HS-5 (cell line): ENCODE data around the gene SEM1.
"Not testable (repeated sequence)": the region's sequence is repeated elsewhere in the genome, so short reads cannot be mapped to it uniquely, and the experiment has no call there.

ENCODE experiments used
- DNase-seq: peaks from one replicate; pipeline ENCODE4 v3.0.0-alpha.2; 2012; ENCODE audit warnings: low read depth

The SEM1 gene

DNA sequence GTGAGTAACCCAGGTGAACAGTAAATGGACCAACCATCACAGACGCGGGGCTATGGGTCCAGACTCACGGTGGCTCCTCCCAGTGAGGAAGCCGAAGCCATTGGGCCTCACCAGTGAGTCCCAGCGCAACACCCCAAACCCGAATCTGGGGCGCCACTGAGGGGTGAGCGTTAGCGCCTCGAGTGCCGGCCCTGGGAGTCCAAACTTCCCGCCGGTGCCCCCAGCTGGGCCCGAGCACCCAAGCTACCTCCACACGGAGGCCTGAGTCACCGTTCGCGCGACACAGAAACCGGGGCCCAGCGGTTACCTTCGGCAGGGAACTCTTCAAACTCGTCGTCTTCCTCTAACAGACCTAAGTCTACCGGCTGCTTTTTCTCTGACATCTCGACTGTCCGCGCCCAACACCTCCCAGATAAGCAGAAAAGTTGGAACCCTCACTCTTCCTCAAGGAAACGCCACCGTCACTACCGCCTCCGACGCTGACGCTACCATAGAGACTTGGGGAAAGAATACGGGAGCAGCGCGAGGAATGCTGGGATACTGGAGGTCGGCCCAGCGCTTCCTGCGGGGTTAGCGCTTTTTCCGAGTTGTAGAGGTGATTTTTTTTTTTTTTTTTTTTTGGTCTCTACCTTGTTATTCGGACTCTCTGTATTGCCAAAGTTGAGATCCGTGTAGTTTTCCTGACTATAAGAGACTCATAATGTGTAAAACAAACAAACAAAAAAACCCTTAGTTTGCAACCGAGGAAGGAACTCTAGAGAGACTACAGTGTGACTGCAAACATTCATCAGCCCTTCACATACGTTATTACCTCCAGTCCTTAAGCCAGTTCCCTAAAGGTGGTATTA lies at the start of gene SEM1:
Gene SEM1 (minus strand): TSS at position 466 of the 848 bp plus-strand sequence. CDS start 83 bp downstream, at position 383.
- peak; percentile 49 for DNase-seq

- not testable (repeated sequence) for DNase-seq
Observed at GRCh38 chr7:96757880-96758279, 48.2 kb upstream of the SEM1 start.

DNA sequence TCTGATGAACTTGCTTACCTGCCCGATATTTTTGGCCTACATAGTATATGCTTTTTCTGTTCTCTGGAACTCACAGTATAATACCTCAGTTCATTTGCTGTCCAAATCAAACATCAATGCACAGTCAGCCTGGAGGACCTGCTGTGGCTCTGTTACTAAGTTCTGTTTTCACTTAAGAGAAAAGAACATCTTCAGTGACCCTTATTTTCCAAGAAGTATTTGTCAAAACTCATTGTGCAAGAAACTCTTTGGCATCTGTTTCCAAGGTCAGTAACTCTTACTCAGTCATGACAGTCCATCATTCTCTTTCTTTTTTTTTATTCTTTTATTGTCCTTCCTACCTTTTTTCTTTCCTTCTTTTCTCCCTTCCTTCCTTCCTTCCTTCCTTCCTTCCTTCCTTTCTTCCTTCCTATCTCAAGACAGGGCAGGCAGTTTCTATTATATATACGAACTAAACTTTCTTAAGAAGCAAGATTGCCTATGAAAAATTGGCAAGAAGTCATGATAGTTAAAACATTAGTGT lies 37.8 kb upstream of the SEM1 start:
- no peak for DNase-seq

- DNase-seq: no peak
Observed at GRCh38 chr7:96740130-96740529, 30.5 kb upstream of the SEM1 start.

GRCh38 chr7:96739609-96740008 lies 30.0 kb upstream of the SEM1 start:
- DNase-seq: no peak

DNA sequence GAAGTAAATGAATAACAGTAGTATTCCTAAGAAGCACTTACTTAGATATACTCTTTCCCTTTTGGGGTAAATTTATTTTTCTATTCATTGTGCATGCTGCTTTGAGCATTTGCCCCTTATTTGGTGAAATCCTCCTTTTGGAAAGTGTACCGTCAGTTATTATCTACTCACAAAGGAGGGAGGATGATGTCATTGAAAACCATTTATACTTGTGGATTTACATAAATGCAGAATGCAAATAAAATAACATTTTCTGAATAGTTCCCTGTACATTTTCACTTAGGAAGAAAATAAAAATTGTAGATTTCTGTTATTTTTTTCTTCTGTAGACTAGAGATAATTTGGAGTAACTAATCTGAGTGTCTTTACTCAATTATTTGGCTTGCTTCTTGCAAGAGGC lies 29.5 kb upstream of the SEM1 start:
- DNase-seq: no peak

DNA sequence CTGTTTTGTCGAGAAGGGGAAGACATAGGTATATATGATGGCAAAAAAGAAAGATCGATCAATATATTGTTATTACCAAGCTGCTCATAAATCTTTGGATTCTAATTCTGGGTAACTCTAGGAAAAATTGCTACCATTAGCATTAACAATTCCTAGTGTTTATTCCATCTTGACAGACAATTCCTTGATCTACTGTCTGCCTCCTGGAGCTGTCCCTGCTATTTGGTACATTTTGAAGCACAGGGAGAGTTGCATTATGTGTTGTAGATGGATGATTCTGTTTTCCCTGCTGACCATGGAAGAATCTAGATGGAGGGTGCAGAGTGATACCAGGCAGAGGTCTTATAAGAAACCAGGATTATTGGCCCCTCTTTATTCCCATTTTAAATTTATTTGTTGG lies 29.1 kb upstream of the SEM1 start:
- DNase-seq: no peak

- no peak for DNase-seq
Observed at GRCh38 chr7:96737545-96738050, 28.0 kb upstream of the SEM1 start.

DNA sequence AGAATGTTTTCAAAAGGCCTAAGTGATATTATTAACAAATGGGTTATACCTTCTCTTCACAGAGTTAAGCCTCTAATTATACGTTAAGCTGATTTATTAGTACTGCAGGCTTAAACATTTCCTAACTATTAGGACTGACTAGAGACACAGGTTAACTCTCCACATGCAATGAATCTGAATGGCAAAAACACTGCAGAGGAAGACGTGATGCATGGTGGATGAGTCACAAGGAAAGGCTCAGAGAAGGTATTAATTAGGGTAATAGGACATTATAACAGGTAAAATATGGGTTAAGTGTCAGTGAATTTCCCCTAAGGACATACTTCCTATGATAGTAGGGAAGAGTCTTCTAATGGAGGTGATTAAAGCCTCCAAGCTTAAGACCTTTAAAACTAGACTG lies 24.7 kb upstream of the SEM1 start:
- DNase-seq: no peak

DNA sequence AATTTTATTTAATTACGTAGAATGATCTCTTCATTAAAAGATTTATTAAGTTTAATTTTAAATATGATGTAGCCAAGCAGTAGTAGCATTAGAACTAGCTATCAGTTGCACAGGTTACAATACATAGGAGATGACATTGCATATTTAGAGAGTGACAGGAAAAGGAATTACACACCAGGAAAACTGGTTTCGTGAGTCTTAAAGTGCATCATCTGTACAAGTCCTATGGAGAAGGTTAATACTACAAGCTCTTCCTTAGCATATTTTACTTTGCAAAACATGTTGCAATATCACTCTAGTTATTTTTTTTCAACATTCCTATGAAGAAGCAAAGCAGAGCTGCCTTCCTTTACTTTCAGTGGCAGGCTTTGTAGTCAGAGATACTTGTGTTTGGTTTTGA lies 20.2 kb upstream of the SEM1 start:
- DNase-seq: no peak

DNA sequence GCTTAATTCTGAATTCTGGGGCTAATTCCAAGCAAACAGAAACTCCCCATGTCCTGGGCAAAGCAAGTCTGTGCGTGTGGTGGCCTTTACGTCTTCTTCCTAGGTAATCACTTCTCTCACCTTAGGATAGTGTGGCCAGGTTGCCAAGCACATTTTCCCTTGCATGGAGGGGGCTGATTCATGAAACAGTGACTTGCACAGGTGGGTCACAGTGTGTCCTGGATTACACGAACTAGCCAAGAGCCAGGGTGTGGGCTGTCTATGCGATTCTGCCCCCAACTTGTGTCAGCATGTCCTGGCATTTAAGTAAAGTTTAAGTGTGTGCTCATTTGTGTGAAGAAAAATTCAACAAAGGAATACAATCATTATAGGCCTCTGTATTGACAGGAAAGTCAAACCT lies 18.5 kb upstream of the SEM1 start:
- DNase-seq: no peak

DNA sequence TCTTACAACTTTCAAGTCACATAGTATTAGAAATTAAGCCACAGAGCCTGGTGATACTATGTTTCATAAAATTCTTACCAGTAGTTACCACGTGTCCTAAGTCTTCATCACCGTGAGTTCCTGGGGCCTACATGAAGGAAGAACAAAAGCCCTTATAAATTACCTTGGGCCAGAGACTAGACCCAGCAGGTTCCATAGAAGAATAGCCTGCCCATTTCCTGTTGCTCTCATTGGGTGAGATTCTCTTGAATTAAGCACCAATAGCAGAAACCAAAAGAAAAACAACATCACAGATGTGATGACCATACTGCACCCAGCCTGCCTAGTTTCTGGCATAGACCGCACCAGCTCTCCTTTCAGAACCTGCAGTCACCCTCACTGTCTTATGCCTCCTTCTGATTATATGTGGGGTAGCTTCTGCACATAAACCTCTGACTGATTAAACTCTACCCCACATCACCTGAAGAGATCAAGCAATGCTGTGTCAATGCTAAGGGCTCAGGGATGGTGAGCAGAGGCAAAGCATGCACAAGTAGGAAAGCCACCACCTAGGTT lies 18.0 kb upstream of the SEM1 start:
- DNase-seq: no peak

GRCh38 chr7:96723622-96724021 lies 14.0 kb upstream of the SEM1 start:
- DNase-seq: no peak

- not testable (repeated sequence) for DNase-seq
Observed at GRCh38 chr7:96722928-96723327, 13.3 kb upstream of the SEM1 start.

- no peak for DNase-seq
Observed at GRCh38 chr7:96720843-96721242, 11.2 kb upstream of the SEM1 start.

DNA sequence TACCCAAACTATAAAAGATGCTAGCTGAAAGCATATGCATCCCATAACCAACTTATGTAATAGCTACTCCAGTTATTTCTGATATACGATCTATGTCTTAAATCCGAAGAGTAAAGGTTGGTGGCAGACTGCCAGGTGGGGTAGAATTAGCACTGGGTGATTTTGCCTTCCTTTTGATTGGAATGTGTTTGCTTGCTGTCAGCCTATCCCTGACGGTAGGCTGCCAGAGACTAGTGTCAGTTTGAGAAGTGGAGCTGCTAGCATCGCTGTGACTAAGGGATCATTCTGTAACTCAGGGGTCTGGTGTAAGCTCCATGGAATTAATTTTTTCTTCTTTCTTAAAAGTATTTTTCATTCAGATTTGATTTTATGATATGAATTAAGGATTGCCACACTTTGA lies 9.5 kb upstream of the SEM1 start:
- no peak for DNase-seq

- DNase-seq: no peak
Observed at GRCh38 chr7:96718107-96719003, 8.7 kb upstream of the SEM1 start.

DNA sequence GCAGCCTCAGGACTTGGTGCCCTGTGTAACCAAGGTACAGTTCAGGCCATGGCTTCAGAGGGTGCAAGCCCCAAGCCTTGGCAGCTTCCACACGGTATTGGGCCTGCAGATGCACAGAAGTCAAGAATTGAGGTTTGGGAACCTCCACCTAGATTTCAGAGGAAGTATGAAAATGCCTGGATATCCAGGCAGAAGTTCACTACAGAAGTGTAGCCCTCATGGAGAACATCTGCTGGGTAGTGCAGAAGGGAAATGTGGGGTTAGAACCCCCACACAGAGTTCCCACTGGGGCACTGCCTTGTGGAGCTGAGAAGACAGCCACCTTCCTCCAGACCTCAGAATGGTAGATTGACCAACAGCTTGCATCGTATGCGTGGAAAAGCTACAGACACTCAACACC lies 3.4 kb upstream of the SEM1 start:
- DNase-seq: no peak

DNA sequence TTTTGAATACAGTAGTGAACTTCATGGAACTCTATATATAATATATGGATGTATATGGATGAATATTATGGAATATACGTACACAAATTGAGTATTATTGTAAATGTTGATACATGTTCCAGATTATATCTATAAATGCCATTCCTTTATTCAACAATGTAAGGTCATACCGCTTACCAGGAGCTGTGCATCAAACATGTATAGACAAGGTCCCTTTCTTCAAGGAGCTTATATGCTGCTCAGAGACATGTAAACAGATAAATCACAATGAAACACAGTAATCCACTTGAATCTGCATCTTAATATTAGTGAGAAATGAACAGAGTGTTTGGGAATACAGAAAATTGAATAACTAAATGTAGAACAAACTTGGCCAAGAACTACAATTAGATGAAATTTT lies 898 bp upstream of the SEM1 start:
- no peak for DNase-seq

GRCh38 chr7:96708872-96709271 lies 774 bp downstream of the SEM1 start:
- no peak for DNase-seq

DNA sequence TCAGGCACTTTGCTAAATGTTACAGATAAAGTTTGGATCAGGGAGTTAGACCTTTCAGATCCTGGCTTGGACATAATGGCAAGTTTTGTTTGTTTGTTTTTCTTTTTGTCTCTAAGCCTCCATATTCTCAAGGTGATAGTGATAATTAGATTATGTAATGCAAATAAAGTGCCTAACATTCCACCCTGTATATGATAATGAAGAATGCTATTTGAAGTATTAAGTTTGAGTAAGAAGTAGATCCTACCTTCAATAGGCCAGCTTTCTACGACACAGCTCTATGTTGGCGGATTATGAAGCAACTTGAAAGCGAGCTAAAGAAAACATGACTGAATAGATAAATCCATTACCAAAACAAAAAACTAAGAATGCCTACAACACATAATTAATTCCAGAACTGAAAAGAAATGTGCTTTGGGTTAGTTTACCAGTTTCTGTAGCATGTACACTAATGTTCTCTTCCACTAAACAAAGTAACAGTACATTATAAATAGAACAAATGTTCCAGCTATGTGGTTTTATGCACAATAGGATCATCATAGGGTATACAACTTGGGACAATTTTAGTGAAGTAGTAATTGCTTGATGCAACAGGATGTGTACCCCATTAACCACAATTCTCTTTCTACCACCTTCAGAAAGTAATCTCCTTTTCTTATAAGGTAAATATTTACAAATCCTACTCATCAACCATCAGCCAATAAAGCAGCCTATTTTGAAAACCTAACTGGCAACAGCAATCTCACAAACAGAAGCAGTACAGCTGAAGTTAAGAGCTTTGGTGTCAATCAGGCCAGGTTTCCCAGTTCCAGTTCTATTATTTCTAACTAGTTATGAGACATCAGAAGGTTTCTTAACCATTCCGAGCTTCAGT lies 1.5 kb downstream of the SEM1 start:
- no peak for DNase-seq
